H1 (cell line): Measurements from ENCODE around the gene TDRD9.

Experiments
- CREB1 ChIP-seq: IDR thresholded peaks from 2 replicates; pipeline ENCODE4 v1.6.1; 2012; ENCODE audit warnings: inconsistent platforms
- EZH2 ChIP-seq: fragments of 200-600 bp; sonication (generic); IDR thresholded peaks from 2 replicates; pipeline ENCODE4 v1.7.1; 2012; ENCODE audit warnings: low read depth, mild to moderate bottlenecking, moderate library complexity, low read length, inconsistent platforms; ENCODE audit not compliant: severe bottlenecking
- GABPA ChIP-seq: IDR thresholded peaks from 2 replicates; pipeline ENCODE4 v1.6.1; 2011; ENCODE audit warnings: mild to moderate bottlenecking, low read length, moderate library complexity, borderline replicate concordance; ENCODE audit not compliant: insufficient read depth
- HDAC2 ChIP-seq, 2 experiments: fragments of 300-600 bp in 1 of 2; sonication (generic) in 1 of 2; IDR thresholded peaks; 2 replicates each; pipeline ENCODE4 v1.6.1; 2011 to 2012; ENCODE audit warnings: low read depth in 2 of 2, low read length in 2 of 2, mild to moderate bottlenecking in 2 of 2, moderate library complexity in 2 of 2, borderline replicate concordance in 1 of 2, inconsistent platforms in 1 of 2
- JUN ChIP-seq: IDR thresholded peaks from 2 replicates; pipeline ENCODE4 v1.6.1; 2011; ENCODE audit warnings: low read depth, mild to moderate bottlenecking, improper control_type of control experiment, low read length
- NRF1 ChIP-seq: IDR thresholded peaks from 2 replicates; pipeline ENCODE4 v1.6.1; 2011; ENCODE audit warnings: mild to moderate bottlenecking, low read depth, low read length, improper control_type of control experiment
- POLR2A ChIP-seq, 2 experiments: IDR thresholded peaks; 1 replicate in 1 of 2; 2 replicates in 1 of 2; pipeline ENCODE4 v1.6.1; 2011; ENCODE audit warnings: low read depth in 2 of 2, low read length in 2 of 2, mild to moderate bottlenecking in 2 of 2; ENCODE audit errors: control extremely low read depth in 1 of 2
- RAD21 ChIP-seq, 2 experiments: IDR thresholded peaks in 1 of 2; conservative IDR thresholded peaks in 1 of 2; 2 replicates each; pipeline ENCODE4 v1.6.1; 2011; ENCODE audit warnings: low read depth in 2 of 2, low read length in 2 of 2, improper control_type of control experiment in 1 of 2, inconsistent platforms in 1 of 2, mild to moderate bottlenecking in 1 of 2, moderate library complexity in 1 of 2
- SAP30 ChIP-seq: fragments of 300-600 bp; sonication (generic); IDR thresholded peaks from 2 replicates; pipeline ENCODE4 v1.7.1; 2012; ENCODE audit warnings: low read length, moderate library complexity, mild to moderate bottlenecking, inconsistent platforms; ENCODE audit not compliant: insufficient read depth, insufficient replicate concordance
- YY1 ChIP-seq: IDR thresholded peaks from 2 replicates; pipeline ENCODE4 v1.6.1; 2011; ENCODE audit warnings: low read depth, mild to moderate bottlenecking, low read length
- TF ChIP-seq, protein P1 (sequence below), 3 experiments: IDR thresholded peaks; 1 replicate in 2 of 3; 2 replicates in 1 of 3; pipeline versions ENCODE4 v1.5.1 to v1.6.1; 2011; ENCODE audit warnings: low read length in 3 of 3, mild to moderate bottlenecking in 3 of 3, inconsistent platforms in 2 of 3, low read depth in 1 of 3, moderate library complexity in 1 of 3; ENCODE audit not compliant: insufficient read depth in 1 of 3; ENCODE audit errors: control extremely low read depth in 1 of 3
- TF ChIP-seq, protein P2 (sequence below): IDR thresholded peaks from 2 replicates; pipeline ENCODE4 v1.6.1; 2012; ENCODE audit warnings: inconsistent platforms

DNA sequence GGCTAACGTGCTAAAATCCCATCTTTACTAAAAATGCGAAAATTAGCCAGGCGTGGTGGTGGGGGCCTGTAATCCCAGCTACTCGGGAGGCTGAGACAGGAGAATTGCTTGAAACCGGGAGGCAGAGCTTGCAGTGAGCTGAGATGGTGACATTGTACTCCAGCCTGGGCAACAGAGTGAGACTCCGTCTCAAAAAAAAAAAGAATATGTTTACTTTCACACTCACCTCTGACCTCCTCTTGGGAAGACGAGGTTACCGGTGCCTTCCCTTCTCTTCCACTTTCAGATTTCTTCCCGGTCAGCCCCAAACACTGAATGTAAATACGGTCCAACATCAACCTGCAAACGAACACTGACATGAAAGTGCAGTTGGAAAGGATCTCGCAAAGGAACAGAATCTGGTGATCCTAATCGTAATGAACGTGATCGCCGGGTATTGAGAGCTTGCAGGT lies 49.1 kb upstream of the TDRD9 start:
- TF ChIP-seq, protein P1, sequence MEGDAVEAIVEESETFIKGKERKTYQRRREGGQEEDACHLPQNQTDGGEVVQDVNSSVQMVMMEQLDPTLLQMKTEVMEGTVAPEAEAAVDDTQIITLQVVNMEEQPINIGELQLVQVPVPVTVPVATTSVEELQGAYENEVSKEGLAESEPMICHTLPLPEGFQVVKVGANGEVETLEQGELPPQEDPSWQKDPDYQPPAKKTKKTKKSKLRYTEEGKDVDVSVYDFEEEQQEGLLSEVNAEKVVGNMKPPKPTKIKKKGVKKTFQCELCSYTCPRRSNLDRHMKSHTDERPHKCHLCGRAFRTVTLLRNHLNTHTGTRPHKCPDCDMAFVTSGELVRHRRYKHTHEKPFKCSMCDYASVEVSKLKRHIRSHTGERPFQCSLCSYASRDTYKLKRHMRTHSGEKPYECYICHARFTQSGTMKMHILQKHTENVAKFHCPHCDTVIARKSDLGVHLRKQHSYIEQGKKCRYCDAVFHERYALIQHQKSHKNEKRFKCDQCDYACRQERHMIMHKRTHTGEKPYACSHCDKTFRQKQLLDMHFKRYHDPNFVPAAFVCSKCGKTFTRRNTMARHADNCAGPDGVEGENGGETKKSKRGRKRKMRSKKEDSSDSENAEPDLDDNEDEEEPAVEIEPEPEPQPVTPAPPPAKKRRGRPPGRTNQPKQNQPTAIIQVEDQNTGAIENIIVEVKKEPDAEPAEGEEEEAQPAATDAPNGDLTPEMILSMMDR (IDR thresholded peaks at IDR 0.05; ENCODE audit: control extremely low read depth in 1 of 3, insufficient read depth in 1 of 3, low read depth in 1 of 3, low read length in 3 of 3), result no peak
- TF ChIP-seq RAD21 (IDR thresholded peaks at IDR 0.05 in 1 of 2, conservative IDR thresholded peaks at IDR 0.05 in 1 of 2; ENCODE audit: low read depth in 2 of 2, low read length in 2 of 2) (no peak), POLR2A (IDR thresholded peaks at IDR 0.05; ENCODE audit: control extremely low read depth in 1 of 2, low read depth in 2 of 2, low read length in 2 of 2) (no peak), JUN (no peak), NRF1 (no peak), HDAC2 (IDR thresholded peaks at IDR 0.05; ENCODE audit: borderline replicate concordance in 1 of 2, low read depth in 2 of 2, low read length in 2 of 2) (no peak), SAP30 (no peak), CREB1 (no peak), EZH2 (no peak), YY1 (no peak), GABPA (no peak)
- TF ChIP-seq, protein P2, sequence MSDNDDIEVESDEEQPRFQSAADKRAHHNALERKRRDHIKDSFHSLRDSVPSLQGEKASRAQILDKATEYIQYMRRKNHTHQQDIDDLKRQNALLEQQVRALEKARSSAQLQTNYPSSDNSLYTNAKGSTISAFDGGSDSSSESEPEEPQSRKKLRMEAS, result no peak
